ENCODE measurements around the gene CYB5RL. TPM values are rescaled to one million over a fixed set of nuclear protein-coding genes. Genes with fewer than 3 reads are reported as not detected.

The CYB5RL gene
- total RNA-seq, 3 donors from 2014 or later, result 4.5 to 8.0 (median 7.5) TPM

DNA sequence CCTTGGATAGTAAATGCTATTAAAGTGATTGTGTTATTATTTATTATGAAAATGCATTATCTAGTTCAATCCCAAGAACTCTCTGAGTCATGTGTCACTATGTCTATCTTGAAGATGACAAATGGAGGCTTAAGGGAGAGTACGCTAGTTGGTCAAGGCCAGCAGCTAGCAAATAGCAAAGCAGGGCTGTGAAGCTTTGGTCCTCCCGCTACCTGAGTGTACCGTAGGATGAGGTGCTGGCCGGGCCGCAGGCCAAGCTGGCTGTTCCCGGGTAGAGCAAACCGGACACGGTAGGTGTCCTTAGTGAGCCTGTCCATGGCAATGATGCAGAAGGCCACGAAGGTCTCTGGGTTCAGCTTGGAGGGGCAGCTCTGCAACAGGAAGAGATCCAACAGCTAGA, 9.3 kb downstream of the CYB5RL start:
- no peak overlapping the region for H3K4me3 ChIP-seq
- H3K36me3 ChIP-seq, result no peaks in the 10 kb centered on the region
- no peak for TF ChIP-seq POLR2A (IDR thresholded peaks at IDR 0.05)
- TF ChIP-seq, protein P1, sequence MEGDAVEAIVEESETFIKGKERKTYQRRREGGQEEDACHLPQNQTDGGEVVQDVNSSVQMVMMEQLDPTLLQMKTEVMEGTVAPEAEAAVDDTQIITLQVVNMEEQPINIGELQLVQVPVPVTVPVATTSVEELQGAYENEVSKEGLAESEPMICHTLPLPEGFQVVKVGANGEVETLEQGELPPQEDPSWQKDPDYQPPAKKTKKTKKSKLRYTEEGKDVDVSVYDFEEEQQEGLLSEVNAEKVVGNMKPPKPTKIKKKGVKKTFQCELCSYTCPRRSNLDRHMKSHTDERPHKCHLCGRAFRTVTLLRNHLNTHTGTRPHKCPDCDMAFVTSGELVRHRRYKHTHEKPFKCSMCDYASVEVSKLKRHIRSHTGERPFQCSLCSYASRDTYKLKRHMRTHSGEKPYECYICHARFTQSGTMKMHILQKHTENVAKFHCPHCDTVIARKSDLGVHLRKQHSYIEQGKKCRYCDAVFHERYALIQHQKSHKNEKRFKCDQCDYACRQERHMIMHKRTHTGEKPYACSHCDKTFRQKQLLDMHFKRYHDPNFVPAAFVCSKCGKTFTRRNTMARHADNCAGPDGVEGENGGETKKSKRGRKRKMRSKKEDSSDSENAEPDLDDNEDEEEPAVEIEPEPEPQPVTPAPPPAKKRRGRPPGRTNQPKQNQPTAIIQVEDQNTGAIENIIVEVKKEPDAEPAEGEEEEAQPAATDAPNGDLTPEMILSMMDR (IDR thresholded peaks at IDR 0.05), result no peak
- H3K27ac ChIP-seq, result no peak overlapping the region
- no peaks in the 10 kb centered on the region for H3K4me1 ChIP-seq
- intact Hi-C loops (cut with DNase I; ENCODE audit: low total_unique reads), result no loop called here
- H3K9me3 ChIP-seq, result no peaks in the 10 kb centered on the region
- no peak for DNase-seq (ENCODE audit: low spot score in 2 of 2)
- H3K27me3 ChIP-seq, result no peaks in the 10 kb centered on the region

DNA sequence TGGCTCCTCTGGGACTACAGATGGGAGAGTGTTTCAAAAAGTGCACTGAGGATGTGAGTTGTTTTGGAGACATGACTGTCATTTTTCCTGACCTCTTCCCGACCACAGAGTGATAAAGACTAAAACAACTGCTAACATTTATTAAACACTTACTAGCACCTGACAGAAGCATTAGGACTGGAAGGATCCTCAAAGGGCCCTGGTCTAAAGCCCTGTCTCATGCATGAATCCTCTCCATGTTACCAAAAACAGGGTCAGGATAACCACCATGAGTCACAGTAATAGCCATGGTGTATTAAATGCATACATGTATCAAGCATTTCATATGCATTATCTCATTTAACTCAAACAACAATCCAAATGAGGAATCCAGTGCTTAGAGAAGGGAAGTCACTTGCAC, 11.5 kb downstream of the CYB5RL start:
- Histone ChIP-seq H3K27ac (no peak overlapping the region), H3K4me1 (no peaks in the 10 kb centered on the region), H3K36me3 (no peaks in the 10 kb centered on the region), H3K9me3 (no peaks in the 10 kb centered on the region), H3K4me3 (no peak overlapping the region), H3K27me3 (no peaks in the 10 kb centered on the region)
- no peak for DNase-seq (ENCODE audit: low spot score in 2 of 2)
- TF ChIP-seq, protein P1 (IDR thresholded peaks at IDR 0.05), result no peak
- TF ChIP-seq POLR2AphosphoS5 (IDR thresholded peaks at IDR 0.05), result no peak
- TF ChIP-seq POLR2A (IDR thresholded peaks at IDR 0.05), result no peak
- intact Hi-C loops (cut with DNase I; ENCODE audit: low total_unique reads), result no loop called here

DNA sequence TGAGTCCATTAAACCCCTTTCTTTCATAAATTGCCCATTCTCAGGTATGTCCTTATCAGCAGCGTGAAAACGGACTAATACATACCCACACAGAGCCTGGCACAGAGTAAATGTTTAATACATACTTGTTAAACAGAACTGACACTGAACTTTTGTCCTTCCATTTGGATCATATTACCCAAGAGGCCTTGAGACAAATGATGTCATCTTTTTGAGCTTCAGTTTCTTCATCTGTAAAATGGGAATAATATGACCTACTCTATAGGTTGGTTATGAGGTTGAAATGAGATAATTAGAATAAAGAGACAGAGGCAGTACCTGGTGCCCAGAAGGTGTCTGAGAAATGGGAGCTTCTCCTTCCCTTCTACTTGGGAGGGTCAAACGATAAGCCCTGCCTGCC, 13.8 kb downstream of the CYB5RL start:
- intact Hi-C loops (cut with DNase I; ENCODE audit: low total_unique reads), result no loop called here
- Histone ChIP-seq H3K27me3 (no peaks in the 10 kb centered on the region), H3K4me3 (no peak overlapping the region), H3K9me3 (no peaks in the 10 kb centered on the region), H3K27ac (no peak overlapping the region), H3K36me3 (no peaks in the 10 kb centered on the region), H3K4me1 (no peaks in the 10 kb centered on the region)
- no peak for DNase-seq (ENCODE audit: low spot score in 2 of 2)
- TF ChIP-seq POLR2A (IDR thresholded peaks at IDR 0.05) (no peak), POLR2AphosphoS5 (IDR thresholded peaks at IDR 0.05) (no peak)
- TF ChIP-seq, protein P1 (IDR thresholded peaks at IDR 0.05), result no peak

DNA sequence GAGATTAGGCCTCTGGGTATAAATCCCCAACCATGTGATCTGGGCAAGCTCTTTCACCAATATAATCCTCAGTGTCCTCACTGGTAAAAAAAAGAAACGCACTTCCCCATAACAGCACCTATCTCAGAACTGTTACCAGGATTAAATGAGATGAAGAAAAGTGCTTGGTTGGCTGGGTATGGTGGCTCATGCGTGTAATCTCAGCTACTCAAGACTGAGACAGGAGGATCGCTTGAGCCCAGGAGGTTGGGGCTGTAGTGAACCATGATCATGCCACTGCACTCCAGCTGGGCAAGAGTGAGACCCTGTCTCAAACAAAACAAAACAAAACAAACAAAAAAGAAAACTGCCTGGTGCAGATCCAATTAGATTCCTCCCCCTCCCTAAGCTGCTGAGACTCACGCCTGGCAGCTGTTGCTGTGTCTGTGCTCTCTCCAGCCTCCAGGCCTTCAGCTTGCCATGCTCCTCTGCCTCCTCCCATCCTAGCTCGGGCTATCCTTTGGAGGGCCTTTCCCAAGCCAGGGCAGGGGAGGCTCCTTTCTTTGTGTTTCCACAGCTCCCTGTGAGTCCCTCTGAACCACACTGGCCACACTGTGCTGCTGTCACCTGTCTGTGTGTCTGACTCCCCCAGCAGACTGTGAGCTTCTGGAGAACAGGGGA, 19.0 kb downstream of the CYB5RL start:
- Histone ChIP-seq H3K36me3 (no peaks in the 10 kb centered on the region), H3K27ac (no peak overlapping the region), H3K9me3 (no peaks in the 10 kb centered on the region), H3K4me3 (no peak overlapping the region), H3K27me3 (no peaks in the 10 kb centered on the region), H3K4me1 (no peaks in the 10 kb centered on the region)
- TF ChIP-seq, protein P1 (IDR thresholded peaks at IDR 0.05), result no peak
- TF ChIP-seq POLR2A (IDR thresholded peaks at IDR 0.05) (no peak), POLR2AphosphoS5 (IDR thresholded peaks at IDR 0.05) (no peak)
- DNase-seq (ENCODE audit: low spot score in 2 of 2), result no peak
- intact Hi-C loops (cut with DNase I; ENCODE audit: low total_unique reads), result no loop called here

DNA sequence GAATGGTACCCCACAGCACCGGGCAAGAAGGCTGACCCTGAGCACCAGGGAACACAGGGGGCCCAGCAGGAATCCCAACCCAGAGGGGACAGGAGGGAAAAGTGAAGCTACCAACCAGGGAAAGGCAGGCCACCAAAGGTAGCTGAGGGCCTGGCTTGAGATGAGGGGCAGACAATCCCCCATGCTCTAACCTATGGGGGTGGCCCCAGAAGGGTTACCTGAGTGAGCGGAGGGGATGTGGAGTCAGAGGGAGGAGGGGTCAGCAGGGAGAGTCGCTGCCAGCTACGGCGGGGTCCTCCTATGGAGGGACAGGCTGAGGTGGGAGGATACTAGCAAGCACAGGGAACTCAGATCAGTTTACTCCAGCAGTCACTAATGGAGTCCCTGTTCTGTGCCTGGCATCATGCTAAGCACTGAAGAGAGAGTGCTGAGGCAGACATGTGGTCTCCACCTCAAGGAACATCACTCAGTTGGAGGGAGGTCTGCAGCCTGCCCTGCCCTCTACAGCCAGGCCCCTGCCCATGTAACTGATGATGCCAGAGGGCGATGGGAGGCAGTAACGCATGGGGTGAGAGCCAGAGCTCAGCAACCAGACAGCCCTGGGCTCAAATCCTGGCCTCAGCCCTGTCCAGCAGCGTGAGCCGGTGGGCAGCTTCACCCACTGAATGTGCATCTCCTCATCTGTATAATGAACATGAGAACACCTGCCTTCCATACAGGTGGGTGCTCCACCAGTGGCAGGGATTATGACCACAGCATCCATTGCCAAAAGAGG, 21.3 kb downstream of the CYB5RL start:
- H3K4me1 ChIP-seq, result no peaks in the 10 kb centered on the region
- H3K36me3 ChIP-seq, result no peaks in the 10 kb centered on the region
- no peak for DNase-seq (ENCODE audit: low spot score in 2 of 2)
- intact Hi-C loops (cut with DNase I; ENCODE audit: low total_unique reads), result no loop called here
- H3K27ac ChIP-seq, result no peak overlapping the region
- H3K4me3 ChIP-seq, result no peak overlapping the region
- no peaks in the 10 kb centered on the region for H3K9me3 ChIP-seq
- no peaks in the 10 kb centered on the region for H3K27me3 ChIP-seq
- TF ChIP-seq POLR2A (IDR thresholded peaks at IDR 0.05) (no peak), POLR2AphosphoS5 (IDR thresholded peaks at IDR 0.05) (no peak)
- TF ChIP-seq, protein P1 (IDR thresholded peaks at IDR 0.05), result no peak

Data from breast epithelium (tissue), 4 donors.